B cell (primary cell): Measurements from ENCODE around the gene RGS6.

Experiments used
- CTCF ChIP-seq: fragments of 200-600 bp; IDR thresholded peaks from one replicate; pipeline ENCODE4 v1.8.0; 2022; ENCODE audit warnings: antibody characterized with exemption, mild to moderate bottlenecking
- EZH2 ChIP-seq: IDR thresholded peaks from 2 replicates; pipeline ENCODE4 v1.6.1; 2012; ENCODE audit warnings: borderline replicate concordance, low read depth, mild to moderate bottlenecking, moderate library complexity, low read length; ENCODE audit not compliant: insufficient read depth, poor library complexity, severe bottlenecking

GRCh38 chr14:72243309-72244293 lies 311.4 kb downstream of the RGS6 start:
- no peak for TF ChIP-seq EZH2
- no peak for TF ChIP-seq CTCF
